T-helper 17 cell (primary cell): ENCODE measurements around the gene TM4SF5. TPM values are rescaled to one million over a fixed set of nuclear protein-coding genes. Genes with fewer than 3 reads are reported as not detected.

Experiments used
- ATAC-seq: fragments of 150-1000 bp; cut with Tn5 transposase; 2 replicates; pipeline ENCODE4 v1.10.0; 2021; ENCODE audit warnings: mild to moderate bottlenecking, moderate library complexity
- DNase-seq, 3 donors: peaks; one replicate each; pipeline versions ENCODE4 v3.0.0 to v3.0.0-alpha.2; 2020 to 2021
- H3K9me3 ChIP-seq: one replicate; pipeline ENCODE4 v1.7.0; 2013; ENCODE audit warnings: low read length, mild to moderate bottlenecking; ENCODE audit not compliant: control insufficient read depth, poor library complexity, severe bottlenecking
- H3K27ac Mint-ChIP-seq: one replicate; pipeline ENCODE4 v1.8.0; 2022; ENCODE audit warnings: mild to moderate bottlenecking, moderate library complexity, mixed read lengths
- H3K27me3 Mint-ChIP-seq: one replicate; pipeline ENCODE4 v1.8.0; 2022; ENCODE audit warnings: mixed read lengths
- H3K36me3 Mint-ChIP-seq: one replicate; pipeline ENCODE4 v1.8.0; 2022; ENCODE audit warnings: low read depth, mixed read lengths
- H3K4me1 Mint-ChIP-seq: one replicate; pipeline ENCODE4 v1.8.0; 2022; ENCODE audit warnings: mild to moderate bottlenecking, mixed read lengths
- H3K4me3 Mint-ChIP-seq: one replicate; pipeline ENCODE4 v1.8.0; 2022; ENCODE audit warnings: mild to moderate bottlenecking, moderate library complexity, mixed read lengths
- total RNA-seq, 4 donors: library from RNA in 2 of 4; stranded (reverse) in 2 of 4; gene quantifications; one replicate each; pipeline ENCODE4 v1.2.3 and lab custom pipeline; 2022 to 2026

The TM4SF5 gene
- total RNA-seq, 2 donors from 2014 or later, result not detected

- Mint-ChIP-seq H3K4me3 (peak within 1 kb of the TSS; percentile 93), H3K4me1 (peaks cover 27% of the 10 kb centered on the region), H3K27me3 (peaks cover 31% of the 10 kb centered on the region), H3K36me3 (no peaks in the 10 kb centered on the region), H3K27ac (peak within 1 kb of the TSS; percentile 24)
- ATAC-seq (no peak), DNase-seq (no peak)
- H3K9me3 ChIP-seq, result no peaks in the 10 kb centered on the region
Observed at GRCh38 chr17:4788807-4789700, 17.4 kb downstream of the TM4SF5 start, which contains the start of gene GLTPD2. Gene GLTPD2, plus strand, starts transcription at chr17:4788964. Its CDS starts 48 bp downstream, at chr17:4789012.

DNA sequence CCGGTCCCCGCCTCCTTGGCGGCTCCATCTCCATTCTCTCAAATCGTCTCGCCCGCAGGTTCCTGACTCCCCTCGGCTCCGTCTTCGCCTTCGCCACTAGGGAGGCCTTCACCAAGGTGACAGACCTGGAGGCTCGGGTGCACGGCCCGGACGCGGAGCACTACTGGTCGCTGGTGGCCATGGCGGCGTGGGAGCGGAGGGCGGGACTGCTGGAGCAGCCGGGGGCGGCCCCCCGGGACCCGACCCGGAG lies 17.9 kb downstream of the TM4SF5 start:
- H3K27me3 Mint-ChIP-seq, result peaks cover 25% of the 10 kb centered on the region
- H3K36me3 Mint-ChIP-seq, result no peaks in the 10 kb centered on the region
- peak; percentile 59 for ATAC-seq
- H3K9me3 ChIP-seq, result no peaks in the 10 kb centered on the region
- H3K27ac Mint-ChIP-seq, result no peak overlapping the region
- H3K4me3 Mint-ChIP-seq, result peak overlapping the region; percentile 93
- H3K4me1 Mint-ChIP-seq, result peaks cover 27% of the 10 kb centered on the region
- DNase-seq, result no peak

- Mint-ChIP-seq H3K4me1 (peaks cover 27% of the 10 kb centered on the region), H3K36me3 (no peaks in the 10 kb centered on the region), H3K27me3 (peaks cover 23% of the 10 kb centered on the region), H3K27ac (peak overlapping the region; percentile 72), H3K4me3 (peak overlapping the region; percentile 93)
- ATAC-seq, result peak; percentile 93
- no peaks in the 10 kb centered on the region for H3K9me3 ChIP-seq
- DNase-seq, result peak; percentile 72 to 75 (median 73)
Observed at GRCh38 chr17:4789951-4790704, 18.4 kb downstream of the TM4SF5 start.

DNA sequence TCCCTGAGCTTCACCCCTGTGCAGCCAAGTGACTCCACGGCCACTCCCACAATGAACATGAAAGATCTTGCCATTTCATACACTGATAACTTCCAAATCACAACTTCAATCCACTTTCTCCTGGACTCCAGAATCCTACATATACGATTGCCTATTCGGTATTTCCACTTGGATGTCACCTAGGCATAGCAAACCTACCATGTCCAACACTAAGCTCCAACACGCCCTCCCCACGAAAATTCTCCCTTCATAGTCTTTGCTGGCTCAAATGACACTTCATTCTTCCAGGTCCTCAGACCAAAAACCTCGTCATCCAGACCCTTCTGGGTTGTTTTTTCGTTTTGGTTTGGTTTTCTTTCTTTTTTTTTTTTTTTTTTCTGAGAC lies 19.0 kb downstream of the TM4SF5 start:
- DNase-seq (no peak), ATAC-seq (no peak)
- Mint-ChIP-seq H3K27me3 (peaks cover 18% of the 10 kb centered on the region), H3K4me1 (peaks cover 26% of the 10 kb centered on the region), H3K27ac (peak overlapping the region; percentile 72), H3K4me3 (peak overlapping the region; percentile 93), H3K36me3 (no peaks in the 10 kb centered on the region)
- no peaks in the 10 kb centered on the region for H3K9me3 ChIP-seq

DNA sequence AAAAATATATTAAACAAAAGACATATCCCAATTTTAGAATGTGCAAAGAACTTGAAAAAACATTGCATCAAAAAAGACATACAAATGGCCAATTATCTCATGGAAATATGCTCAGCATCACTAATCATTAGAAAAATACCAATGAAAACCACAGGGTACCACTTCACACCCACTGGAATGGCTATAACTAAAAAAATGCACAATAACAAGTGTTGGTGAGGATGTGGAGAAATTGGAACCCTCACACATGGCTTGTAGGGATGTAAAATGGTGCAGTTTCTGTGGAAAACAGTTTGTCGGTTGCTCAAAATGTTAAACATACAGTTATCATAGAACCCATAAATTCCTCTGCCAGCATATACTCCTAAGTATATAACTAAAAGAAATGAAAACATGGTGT lies 23.5 kb downstream of the TM4SF5 start:
- Mint-ChIP-seq H3K4me1 (peaks cover 21% of the 10 kb centered on the region), H3K27me3 (no peaks in the 10 kb centered on the region), H3K36me3 (no peaks in the 10 kb centered on the region), H3K4me3 (peak overlapping the region; percentile 98), H3K27ac (no peak overlapping the region)
- no peaks in the 10 kb centered on the region for H3K9me3 ChIP-seq
- no peak for ATAC-seq
- DNase-seq, result no peak

DNA sequence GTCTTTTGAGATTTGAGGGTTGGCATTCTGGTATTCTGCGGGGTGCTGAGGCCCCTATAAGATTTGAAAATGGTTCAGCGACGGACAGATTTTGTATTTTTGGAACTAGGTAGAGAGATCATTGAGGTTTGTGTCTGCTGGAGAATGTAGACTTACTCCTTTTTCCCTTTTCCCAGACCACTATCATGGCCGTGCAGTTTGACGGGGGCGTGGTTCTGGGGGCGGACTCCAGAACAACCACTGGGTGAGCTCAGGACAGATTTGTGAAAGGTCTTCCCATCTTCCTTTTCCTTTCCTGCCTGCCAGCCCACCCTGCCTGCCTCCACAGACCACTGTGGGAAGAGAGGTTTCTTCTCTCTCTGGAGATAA lies 24.9 kb downstream of the TM4SF5 start:
- Mint-ChIP-seq H3K4me1 (peaks cover 15% of the 10 kb centered on the region), H3K36me3 (no peaks in the 10 kb centered on the region), H3K27me3 (no peaks in the 10 kb centered on the region), H3K27ac (peak overlapping the region; percentile 96), H3K4me3 (peak overlapping the region; percentile 98)
- ATAC-seq (no peak), DNase-seq (no peak)
- no peaks in the 10 kb centered on the region for H3K9me3 ChIP-seq

DNA sequence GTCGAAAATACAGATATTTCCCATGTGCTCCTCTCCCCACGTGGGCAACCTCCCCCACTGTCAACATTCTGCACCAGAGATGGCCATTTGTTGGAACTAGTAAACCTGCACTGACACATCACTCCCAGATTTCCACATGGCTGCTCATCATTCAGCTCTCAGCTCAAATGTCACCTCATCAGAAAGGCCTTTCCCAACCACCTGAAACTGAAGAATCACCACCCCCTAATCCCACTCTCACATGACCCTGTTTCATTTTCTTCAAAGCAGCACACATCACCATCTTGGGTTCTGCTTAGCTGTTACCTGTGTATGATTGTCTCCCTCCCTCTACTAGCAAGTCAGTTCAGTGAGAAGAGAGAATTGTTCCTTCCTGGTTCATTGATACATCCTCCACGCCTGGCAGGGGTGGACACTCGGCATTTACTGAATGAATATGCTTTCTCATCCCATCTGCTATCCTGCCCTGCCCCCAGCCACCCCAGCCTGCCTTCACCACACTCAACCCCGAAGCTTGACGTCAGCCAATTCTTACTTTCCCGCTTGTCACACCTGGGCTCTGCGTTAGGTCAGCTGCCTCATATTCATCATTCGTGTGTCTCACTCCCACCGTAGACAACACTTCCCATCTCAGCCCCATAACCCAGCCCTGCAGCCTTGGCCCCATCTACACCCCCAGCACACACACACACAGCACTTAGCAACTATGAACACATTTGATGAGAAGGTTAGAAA lies 28.9 kb downstream of the TM4SF5 start:
- DNase-seq (no peak), ATAC-seq (no peak)
- Mint-ChIP-seq H3K36me3 (no peaks in the 10 kb centered on the region), H3K4me1 (peaks cover 11% of the 10 kb centered on the region), H3K27ac (peak overlapping the region; percentile 41), H3K4me3 (no peak overlapping the region), H3K27me3 (no peaks in the 10 kb centered on the region)
- H3K9me3 ChIP-seq, result no peaks in the 10 kb centered on the region

DNA sequence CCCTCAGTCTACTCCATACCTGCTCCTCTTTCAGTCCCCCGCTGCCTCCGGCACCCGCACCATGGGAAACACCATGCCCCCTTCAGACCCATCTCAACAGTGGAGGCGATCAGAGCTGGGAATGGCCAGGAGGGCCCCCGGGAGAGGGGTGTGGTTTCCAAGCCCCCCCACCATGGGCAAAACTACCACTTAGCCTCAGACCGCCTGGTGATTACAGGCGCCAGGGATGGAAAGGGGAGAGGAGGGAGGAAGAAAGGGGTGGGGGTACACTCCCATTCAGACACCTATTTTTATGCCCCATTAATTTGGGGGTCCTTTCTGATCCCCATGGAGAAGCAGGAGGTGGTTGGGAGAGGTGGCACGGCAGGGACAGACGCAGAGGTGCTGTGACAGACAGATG lies 30.5 kb downstream of the TM4SF5 start, which contains the start of gene C17orf114:
C17orf114 (minus strand) TSS at position 101 of the 400 bp plus-strand sequence.
- H3K9me3 ChIP-seq, result no peaks in the 10 kb centered on the region
- Mint-ChIP-seq H3K36me3 (no peaks in the 10 kb centered on the region), H3K4me1 (peaks cover 2% of the 10 kb centered on the region), H3K27ac (peak within 1 kb of the TSS; percentile 41), H3K27me3 (no peaks in the 10 kb centered on the region), H3K4me3 (no peak within 1 kb of the TSS)
- no peak for ATAC-seq
- no peak for DNase-seq

DNA sequence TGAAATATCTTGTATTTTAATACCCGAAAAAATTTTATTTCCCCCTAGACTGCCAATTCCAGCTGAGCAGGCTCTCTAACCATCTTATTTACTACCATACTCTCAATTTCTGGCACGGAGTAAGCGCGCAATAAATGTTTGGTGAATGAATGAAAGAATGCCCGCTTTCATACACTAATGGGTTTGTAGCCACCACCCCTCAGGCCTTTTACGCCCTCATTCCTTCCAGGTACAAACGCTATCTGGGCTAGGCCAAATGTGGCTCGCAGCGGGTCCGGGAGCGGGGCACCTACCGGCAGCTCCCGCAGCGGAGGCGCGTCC lies 34.7 kb downstream of the TM4SF5 start:
- no peaks in the 10 kb centered on the region for H3K27me3 Mint-ChIP-seq
- peaks cover 6% of the 10 kb centered on the region for H3K36me3 Mint-ChIP-seq
- H3K27ac Mint-ChIP-seq, result no peak overlapping the region
- H3K4me1 Mint-ChIP-seq, result peaks cover 13% of the 10 kb centered on the region
- DNase-seq, result no peak
- H3K4me3 Mint-ChIP-seq, result peak overlapping the region; percentile 82
- ATAC-seq, result no peak
- H3K9me3 ChIP-seq, result no peaks in the 10 kb centered on the region

GRCh38 chr17:4806777-4807604 lies 35.3 kb downstream of the TM4SF5 start, which contains the start of gene PLD2:
Gene PLD2, plus strand, starts transcription at chr17:4807152. Its CDS starts 621 bp downstream, at chr17:4807773.
- Mint-ChIP-seq H3K27me3 (no peaks in the 10 kb centered on the region), H3K4me1 (peaks cover 13% of the 10 kb centered on the region), H3K36me3 (peaks cover 6% of the 10 kb centered on the region), H3K27ac (no peak within 1 kb of the TSS), H3K4me3 (peak within 1 kb of the TSS; percentile 85)
- peak; percentile 99 for ATAC-seq
- H3K9me3 ChIP-seq, result no peaks in the 10 kb centered on the region
- DNase-seq, result peak; percentile 83 to 90 (median 86)

GRCh38 chr17:4807605-4808377 lies 36.1 kb downstream of the TM4SF5 start:
- Mint-ChIP-seq H3K4me3 (peak overlapping the region; percentile 85), H3K4me1 (peaks cover 15% of the 10 kb centered on the region), H3K27ac (no peak overlapping the region), H3K27me3 (no peaks in the 10 kb centered on the region), H3K36me3 (peaks cover 6% of the 10 kb centered on the region)
- no peak for ATAC-seq
- no peaks in the 10 kb centered on the region for H3K9me3 ChIP-seq
- no peak for DNase-seq

GRCh38 chr17:4808378-4808767 lies 36.7 kb downstream of the TM4SF5 start:
- Mint-ChIP-seq H3K4me1 (peaks cover 16% of the 10 kb centered on the region), H3K27me3 (no peaks in the 10 kb centered on the region), H3K27ac (no peak overlapping the region), H3K4me3 (peak overlapping the region; percentile 85), H3K36me3 (peaks cover 6% of the 10 kb centered on the region)
- H3K9me3 ChIP-seq, result no peaks in the 10 kb centered on the region
- DNase-seq (no peak), ATAC-seq (no peak)
